ENCODE measurements around the gene PWP2. TPM values are rescaled to one million over a fixed set of nuclear protein-coding genes. Genes with fewer than 3 reads are reported as not detected.

The PWP2 gene
- total and polyA plus RNA-seq, 2 donors (not counting 3 experiments of a cell fraction or from before 2014, with no cell fraction given): 5.1 to 31.8 TPM

DNA sequence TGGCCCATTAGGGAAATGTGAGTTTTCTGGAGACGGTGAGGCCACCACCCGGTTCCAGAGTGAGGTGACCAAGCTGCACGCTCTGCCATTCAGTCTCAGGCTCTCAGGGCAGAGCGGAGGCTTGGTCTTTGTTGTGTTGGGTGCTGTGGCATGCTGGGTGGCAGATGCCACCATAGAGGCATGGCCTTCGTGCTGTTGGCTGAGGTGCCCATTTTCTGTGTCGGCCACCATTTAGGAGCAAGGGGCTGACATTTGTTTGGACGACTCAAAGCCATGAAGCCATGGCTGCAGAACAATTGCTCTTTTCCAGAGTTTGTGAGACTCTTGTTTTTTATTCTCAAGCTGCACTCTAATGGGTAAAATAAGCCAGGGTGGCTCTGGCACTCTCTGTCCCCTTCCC lies 36.8 kb upstream of the PWP2 start:
- FAIRE-seq: no peak
- no peaks in the 10 kb centered on the region for H3K4me1 ChIP-seq (ENCODE audit: control insufficient read depth, extremely low read depth, insufficient read depth, low read length)
- H3K27me3 ChIP-seq (ENCODE audit: control insufficient read depth in 2 of 2, insufficient read depth in 2 of 2, low read length in 2 of 2): no peaks in the 10 kb centered on the region
- ChIA-PET POLR2A (no interaction called here), CTCF (no interaction called here)
- H3K27ac ChIP-seq (ENCODE audit: insufficient read depth, low read depth, low read length): no peak overlapping the region
- TF ChIP-seq, protein P1, sequence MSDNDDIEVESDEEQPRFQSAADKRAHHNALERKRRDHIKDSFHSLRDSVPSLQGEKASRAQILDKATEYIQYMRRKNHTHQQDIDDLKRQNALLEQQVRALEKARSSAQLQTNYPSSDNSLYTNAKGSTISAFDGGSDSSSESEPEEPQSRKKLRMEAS (IDR thresholded peaks at IDR 0.05; ENCODE audit: insufficient read depth, insufficient read length): no peak
- TF ChIP-seq POLR2A (IDR thresholded peaks at IDR 0.05; ENCODE audit: low read depth, low read length) (no peak), MYC (IDR thresholded peaks at IDR 0.05; ENCODE audit: low read depth, low read length) (no peak), EZH2 (IDR thresholded peaks at IDR 0.05; ENCODE audit: borderline replicate concordance, low read depth, low read length, severe bottlenecking) (no peak), GATA2 (IDR thresholded peaks at IDR 0.05; ENCODE audit: insufficient read depth, insufficient read length, low read depth, low read length) (no peak)
- TF ChIP-seq, protein P2, sequence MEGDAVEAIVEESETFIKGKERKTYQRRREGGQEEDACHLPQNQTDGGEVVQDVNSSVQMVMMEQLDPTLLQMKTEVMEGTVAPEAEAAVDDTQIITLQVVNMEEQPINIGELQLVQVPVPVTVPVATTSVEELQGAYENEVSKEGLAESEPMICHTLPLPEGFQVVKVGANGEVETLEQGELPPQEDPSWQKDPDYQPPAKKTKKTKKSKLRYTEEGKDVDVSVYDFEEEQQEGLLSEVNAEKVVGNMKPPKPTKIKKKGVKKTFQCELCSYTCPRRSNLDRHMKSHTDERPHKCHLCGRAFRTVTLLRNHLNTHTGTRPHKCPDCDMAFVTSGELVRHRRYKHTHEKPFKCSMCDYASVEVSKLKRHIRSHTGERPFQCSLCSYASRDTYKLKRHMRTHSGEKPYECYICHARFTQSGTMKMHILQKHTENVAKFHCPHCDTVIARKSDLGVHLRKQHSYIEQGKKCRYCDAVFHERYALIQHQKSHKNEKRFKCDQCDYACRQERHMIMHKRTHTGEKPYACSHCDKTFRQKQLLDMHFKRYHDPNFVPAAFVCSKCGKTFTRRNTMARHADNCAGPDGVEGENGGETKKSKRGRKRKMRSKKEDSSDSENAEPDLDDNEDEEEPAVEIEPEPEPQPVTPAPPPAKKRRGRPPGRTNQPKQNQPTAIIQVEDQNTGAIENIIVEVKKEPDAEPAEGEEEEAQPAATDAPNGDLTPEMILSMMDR (IDR thresholded peaks at IDR 0.05; ENCODE audit: extremely low read depth in 1 of 2, insufficient read depth in 1 of 2, low read depth in 1 of 2, low read length in 2 of 2): no peak
- no peaks in the 10 kb centered on the region for H3K9me3 ChIP-seq (replicated peaks; ENCODE audit: control insufficient read depth, insufficient read depth, low read length)
- H3K4me3 ChIP-seq (replicated peaks in 1 of 3; ENCODE audit: insufficient read depth in 1 of 3, low read depth in 1 of 3, low read length in 3 of 3): no peak overlapping the region
- no TSS peak for BruUV-seq (replicated peaks)
- no peaks in the 10 kb centered on the region for H3K9me1 ChIP-seq (replicated peaks; ENCODE audit: control insufficient read depth, extremely low read depth, insufficient read depth, low read length)
- H3K4me2 ChIP-seq (ENCODE audit: insufficient read depth, low read length): no peak overlapping the region
- intact Hi-C loops (cut with micrococcal nuclease) (no loop called here), dilution Hi-C loops (cut with MboI; ENCODE audit: extremely low pct_ligation_motif_present, low sequenced_read_pairs) (no loop called here)
- no peaks in the 10 kb centered on the region for H4K20me1 ChIP-seq (replicated peaks; ENCODE audit: control insufficient read depth, extremely low read depth, insufficient read depth, low read length)
- H3K79me2 ChIP-seq (ENCODE audit: control insufficient read depth, insufficient read depth, low read length): peaks cover 9% of the 10 kb centered on the region
- H3K36me3 ChIP-seq (ENCODE audit: control insufficient read depth in 2 of 2, extremely low read depth in 1 of 2, insufficient read depth in 2 of 2, low read length in 2 of 2): peaks cover 11 to 19% of the 10 kb centered on the region in 2 experiments
- H3K9ac ChIP-seq (replicated peaks; ENCODE audit: extremely low read depth, insufficient read depth, low read length): no peak overlapping the region
- no peak for DNase-seq (ENCODE audit: low read depth, low spot score)
- no peak overlapping the region for H2AFZ ChIP-seq (ENCODE audit: low read depth, low read length)

Data from endothelial cell of umbilical vein (primary cell).